Smooth muscle cell (in vitro differentiated cells): ENCODE measurements around the gene CTU2. TPM values are rescaled to one million over a fixed set of nuclear protein-coding genes. Genes with fewer than 3 reads are reported as not detected.

Experiments
- DNase-seq: peaks from one replicate; lab custom pipeline; 2025; ENCODE audit not compliant: unreplicated experiment; lab: John Stamatoyannopoulos, UW
- H2AFZ ChIP-seq: fragments of 200-600 bp; sonication (generic); 2 replicates; pipeline ENCODE4 v1.6.0; 2016; ENCODE audit warnings: antibody characterized with exemption, low read depth, mild to moderate bottlenecking
- H3F3A ChIP-seq: fragments of 200-600 bp; sonication (generic); 2 replicates; pipeline ENCODE4 v1.6.0; 2017; ENCODE audit warnings: antibody characterized with exemption, low read depth
- H3K27ac ChIP-seq: fragments of 200-600 bp; sonication (generic); 2 replicates; pipeline ENCODE4 v1.5.1; 2016; ENCODE audit warnings: low read depth, mild to moderate bottlenecking
- H3K27me3 ChIP-seq: fragments of 200-600 bp; sonication (generic); 2 replicates; pipeline ENCODE4 v1.6.1; 2016; ENCODE audit warnings: low read depth, mild to moderate bottlenecking
- H3K36me3 ChIP-seq: fragments of 200-600 bp; sonication (generic); 2 replicates; pipeline ENCODE4 v1.5.1; 2016; ENCODE audit warnings: low read depth
- H3K4me1 ChIP-seq: fragments of 200-600 bp; sonication (generic); 2 replicates; pipeline ENCODE4 v1.5.1; 2016; ENCODE audit warnings: low read depth
- H3K4me2 ChIP-seq: fragments of 200-600 bp; sonication (generic); 2 replicates; pipeline ENCODE4 v1.6.0; 2016; ENCODE audit warnings: mild to moderate bottlenecking
- H3K4me3 ChIP-seq: fragments of 200-600 bp; sonication (generic); 2 replicates; pipeline ENCODE4 v1.5.1; 2016; ENCODE audit warnings: mild to moderate bottlenecking
- H3K79me2 ChIP-seq: fragments of 200-600 bp; sonication (generic); 2 replicates; pipeline ENCODE4 v1.6.0; 2016; ENCODE audit warnings: low read depth, mild to moderate bottlenecking
- H3K9ac ChIP-seq: fragments of 200-600 bp; sonication (generic); 2 replicates; pipeline ENCODE4 v1.6.0; 2016; ENCODE audit warnings: low read depth
- H3K9me3 ChIP-seq: fragments of 200-600 bp; sonication (generic); replicated peaks from 2 replicates; pipeline ENCODE4 v1.5.1; 2016; ENCODE audit warnings: low read depth
- H4K20me1 ChIP-seq: fragments of 200-600 bp; sonication (generic); 2 replicates; pipeline ENCODE4 v1.6.0; 2016; ENCODE audit warnings: low read depth
- WGBS: methylation state at CpG from one replicate; pipeline ENCODE4 v1.1.7; 2016; ENCODE audit warnings: low lambda C conversion rate; 5-methylcytosine and 5-hydroxymethylcytosine counted together
- polyA plus RNA-seq: library from polyadenylated mRNA; unstranded; fragments of >200 nt; fragmentation: Nextera tagmentation; extraction: Ambion mirVana; gene quantifications from 2 replicates; pipeline ENCODE4 v1.2.1, GENCODE V29; 2016
- total RNA-seq: library from RNA; depleted of rRNA; stranded (reverse); fragments of >200 nt; gene quantifications from 2 replicates; pipeline ENCODE4 v1.2.3, GENCODE V29; 2014
- TF ChIP-seq, protein P1 (sequence below): fragments of 200-600 bp; sonication (generic); IDR thresholded peaks from 2 replicates; pipeline ENCODE4 v1.5.1; 2017; ENCODE audit warnings: borderline replicate concordance, mild to moderate bottlenecking, antibody characterized with exemption; ENCODE audit not compliant: insufficient read depth, poor library complexity, severe bottlenecking

CTU2 gene
- total and polyA plus RNA-seq, 2 experiments from 2014 or later, result 5.8 to 21.3 TPM

DNA sequence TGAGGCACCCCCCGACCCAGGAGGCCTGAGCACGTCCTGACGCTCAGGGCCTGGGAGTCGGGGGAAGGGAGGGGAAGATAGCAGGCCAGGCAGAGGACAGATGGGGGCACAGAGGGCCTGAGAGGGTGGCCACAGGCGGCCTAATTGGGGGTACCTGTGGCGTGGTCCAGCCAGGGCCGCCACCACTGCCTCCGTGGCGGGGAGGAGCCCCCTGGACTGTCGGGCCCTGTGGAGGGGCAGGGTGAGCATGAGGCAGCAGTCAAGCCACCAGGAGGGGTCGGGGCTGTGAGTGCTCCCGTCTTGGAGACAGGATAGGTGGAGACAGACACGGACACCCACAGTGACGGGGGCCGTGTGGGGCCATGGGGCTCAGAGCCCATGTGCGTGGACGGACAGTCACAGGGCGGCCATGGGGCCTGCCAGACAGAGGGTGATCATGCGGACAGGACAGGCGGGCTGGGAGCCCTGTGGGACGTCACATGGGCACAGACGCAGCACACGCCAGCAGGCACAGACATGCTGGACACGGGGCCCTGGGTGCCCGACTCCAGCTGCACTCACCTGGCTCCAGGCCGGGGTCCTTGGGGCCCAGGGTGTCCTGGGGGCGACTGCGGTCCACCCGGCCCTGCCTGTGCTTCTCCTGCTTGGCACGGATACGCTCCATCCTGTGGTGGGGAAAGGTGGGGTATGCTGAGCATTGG lies 18.7 kb downstream of the CTU2 start:
- Histone ChIP-seq H3K79me2 (no peaks in the 10 kb centered on the region), H3K4me1 (no peaks in the 10 kb centered on the region), H3K36me3 (no peaks in the 10 kb centered on the region), H3K9me3 (no peaks in the 10 kb centered on the region), H3F3A (no peaks in the 10 kb centered on the region), H4K20me1 (no peaks in the 10 kb centered on the region), H2AFZ (no peak overlapping the region), H3K9ac (no peak overlapping the region), H3K4me3 (no peak overlapping the region), H3K27me3 (no peaks in the 10 kb centered on the region), H3K27ac (no peak overlapping the region), H3K4me2 (no peak overlapping the region)
- DNase-seq, result no peak
- TF ChIP-seq, protein P1, sequence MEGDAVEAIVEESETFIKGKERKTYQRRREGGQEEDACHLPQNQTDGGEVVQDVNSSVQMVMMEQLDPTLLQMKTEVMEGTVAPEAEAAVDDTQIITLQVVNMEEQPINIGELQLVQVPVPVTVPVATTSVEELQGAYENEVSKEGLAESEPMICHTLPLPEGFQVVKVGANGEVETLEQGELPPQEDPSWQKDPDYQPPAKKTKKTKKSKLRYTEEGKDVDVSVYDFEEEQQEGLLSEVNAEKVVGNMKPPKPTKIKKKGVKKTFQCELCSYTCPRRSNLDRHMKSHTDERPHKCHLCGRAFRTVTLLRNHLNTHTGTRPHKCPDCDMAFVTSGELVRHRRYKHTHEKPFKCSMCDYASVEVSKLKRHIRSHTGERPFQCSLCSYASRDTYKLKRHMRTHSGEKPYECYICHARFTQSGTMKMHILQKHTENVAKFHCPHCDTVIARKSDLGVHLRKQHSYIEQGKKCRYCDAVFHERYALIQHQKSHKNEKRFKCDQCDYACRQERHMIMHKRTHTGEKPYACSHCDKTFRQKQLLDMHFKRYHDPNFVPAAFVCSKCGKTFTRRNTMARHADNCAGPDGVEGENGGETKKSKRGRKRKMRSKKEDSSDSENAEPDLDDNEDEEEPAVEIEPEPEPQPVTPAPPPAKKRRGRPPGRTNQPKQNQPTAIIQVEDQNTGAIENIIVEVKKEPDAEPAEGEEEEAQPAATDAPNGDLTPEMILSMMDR, result no peak
- 96% methylated on average over 24 of the region's 31 CpGs for WGBS

DNA sequence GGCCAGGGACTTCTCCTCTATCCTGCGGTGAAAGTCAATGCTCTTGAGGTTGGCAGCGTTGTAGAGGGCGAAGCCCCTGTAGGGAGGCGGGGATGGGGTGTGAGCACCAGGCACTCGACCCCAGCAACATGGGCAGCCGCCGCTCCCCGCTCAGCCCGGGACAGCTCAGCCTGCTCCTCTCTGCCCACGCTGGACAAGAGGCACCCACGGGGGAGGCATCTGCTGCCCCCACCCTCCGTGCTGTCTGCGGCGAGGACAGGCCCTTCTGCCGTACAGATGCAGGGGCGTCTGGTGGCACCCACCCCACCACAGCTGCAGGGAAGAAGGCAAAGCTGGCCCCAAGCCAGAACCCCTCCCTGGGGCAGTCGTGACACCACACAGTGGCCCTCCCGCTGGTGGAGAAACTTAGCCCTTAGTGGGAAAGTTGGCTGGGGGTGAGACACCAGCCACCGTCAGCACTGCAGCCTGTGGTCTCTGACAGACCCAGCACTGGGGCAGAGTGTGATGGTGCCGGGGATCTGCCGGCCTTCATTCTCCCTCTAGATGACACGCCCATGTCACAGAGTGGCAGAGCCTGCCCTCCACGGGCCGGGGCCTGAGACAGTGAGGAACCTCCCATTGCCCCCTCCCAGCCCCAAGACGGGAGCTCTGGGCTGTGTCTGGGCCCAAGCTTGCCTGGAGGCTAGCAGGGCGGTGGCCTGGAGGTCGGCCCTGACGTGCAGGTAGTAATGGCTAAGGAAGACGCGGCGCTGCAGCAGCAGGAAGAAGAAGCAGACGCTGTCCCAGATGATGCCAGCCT lies 19.5 kb downstream of the CTU2 start:
- H3K4me3 ChIP-seq, result no peak overlapping the region

DNA sequence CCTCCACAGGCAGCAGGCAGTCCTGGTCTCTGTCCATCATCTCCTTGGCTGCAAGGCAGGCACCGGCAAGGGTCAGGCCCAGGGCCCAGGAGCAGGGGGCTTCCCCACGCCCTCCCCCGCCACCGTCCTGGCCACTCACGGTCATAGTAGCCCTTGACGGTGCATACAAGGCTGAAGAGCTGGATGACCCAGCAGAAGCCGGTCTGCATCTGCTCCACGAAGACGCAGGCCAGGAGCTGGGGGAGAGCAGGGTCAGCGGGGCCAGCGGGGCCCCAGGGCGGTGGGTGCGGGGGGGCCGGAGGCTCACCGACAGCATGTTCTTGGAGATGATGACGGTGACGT lies 20.1 kb downstream of the CTU2 start:
- DNase-seq, result no peak
- Histone ChIP-seq H3K36me3 (no peaks in the 10 kb centered on the region), H3K27ac (no peak overlapping the region), H3K9ac (no peak overlapping the region), H3K79me2 (no peaks in the 10 kb centered on the region), H3K27me3 (no peaks in the 10 kb centered on the region), H2AFZ (no peak overlapping the region), H3F3A (no peaks in the 10 kb centered on the region), H4K20me1 (peaks cover 3% of the 10 kb centered on the region), H3K4me1 (no peaks in the 10 kb centered on the region), H3K4me2 (no peak overlapping the region), H3K9me3 (no peaks in the 10 kb centered on the region), H3K4me3 (no peak overlapping the region)
- WGBS, result 93% methylated on average over 17 of the region's 17 CpGs
- TF ChIP-seq, protein P1, result no peak

More for the DNA sequence above, 19.5 kb downstream of the CTU2 start:
- Histone ChIP-seq H3K9ac (no peak overlapping the region), H3K27me3 (no peaks in the 10 kb centered on the region), H2AFZ (no peak overlapping the region), H3K4me1 (no peaks in the 10 kb centered on the region), H3F3A (no peaks in the 10 kb centered on the region), H3K4me2 (no peak overlapping the region), H3K9me3 (no peaks in the 10 kb centered on the region), H3K36me3 (no peaks in the 10 kb centered on the region), H4K20me1 (no peaks in the 10 kb centered on the region), H3K27ac (no peak overlapping the region), H3K79me2 (no peaks in the 10 kb centered on the region)
- 93% methylated on average over 32 of the region's 32 CpGs for WGBS
- TF ChIP-seq, protein P1, result no peak
- DNase-seq, result no peak

DNA sequence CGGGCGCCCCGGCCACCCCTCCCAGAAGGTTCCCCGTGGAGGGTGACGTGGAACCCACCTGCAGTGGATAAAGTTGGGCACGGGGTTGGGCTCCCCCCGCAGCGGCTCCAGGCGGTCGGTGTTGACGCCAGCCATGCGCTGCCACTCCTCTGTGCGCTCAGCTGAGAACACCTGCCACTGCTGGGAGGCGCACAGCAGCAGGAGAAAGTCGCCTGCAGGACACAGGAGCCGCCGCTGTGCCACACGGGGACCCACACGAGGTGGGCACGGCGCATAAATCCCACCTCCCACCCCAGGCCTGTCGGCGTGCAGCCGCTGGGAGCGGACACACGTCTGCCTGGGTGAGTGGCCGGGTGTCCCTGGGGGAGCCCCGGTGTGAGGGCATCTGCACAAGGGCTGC lies 20.7 kb downstream of the CTU2 start:
- Histone ChIP-seq H3K79me2 (no peaks in the 10 kb centered on the region), H3K9me3 (no peaks in the 10 kb centered on the region), H4K20me1 (peaks cover 6% of the 10 kb centered on the region), H3K27ac (no peak overlapping the region), H2AFZ (no peak overlapping the region), H3K4me3 (no peak overlapping the region), H3K27me3 (no peaks in the 10 kb centered on the region), H3K4me2 (no peak overlapping the region), H3F3A (no peaks in the 10 kb centered on the region), H3K36me3 (no peaks in the 10 kb centered on the region), H3K4me1 (no peaks in the 10 kb centered on the region), H3K9ac (no peak overlapping the region)
- WGBS, result 98% methylated on average over 28 of the region's 28 CpGs
- TF ChIP-seq, protein P1, result no peak
- DNase-seq, result no peak
